Smooth muscle cell (in vitro differentiated cells): ENCODE results near the gene DPM2. TPM values are rescaled to one million over a fixed set of nuclear protein-coding genes. Genes with fewer than 3 reads are reported as not detected.

ENCODE experiments used
- DNase-seq: peaks from one replicate; lab custom pipeline; 2025; ENCODE audit not compliant: unreplicated experiment; lab: John Stamatoyannopoulos, UW
- H2AFZ ChIP-seq: fragments of 200-600 bp; sonication (generic); 2 replicates; pipeline ENCODE4 v1.6.0; 2016; ENCODE audit warnings: antibody characterized with exemption, low read depth, mild to moderate bottlenecking
- H3F3A ChIP-seq: fragments of 200-600 bp; sonication (generic); 2 replicates; pipeline ENCODE4 v1.6.0; 2017; ENCODE audit warnings: antibody characterized with exemption, low read depth
- H3K27ac ChIP-seq: fragments of 200-600 bp; sonication (generic); 2 replicates; pipeline ENCODE4 v1.5.1; 2016; ENCODE audit warnings: low read depth, mild to moderate bottlenecking
- H3K27me3 ChIP-seq: fragments of 200-600 bp; sonication (generic); 2 replicates; pipeline ENCODE4 v1.6.1; 2016; ENCODE audit warnings: low read depth, mild to moderate bottlenecking
- H3K36me3 ChIP-seq: fragments of 200-600 bp; sonication (generic); 2 replicates; pipeline ENCODE4 v1.5.1; 2016; ENCODE audit warnings: low read depth
- H3K4me1 ChIP-seq: fragments of 200-600 bp; sonication (generic); 2 replicates; pipeline ENCODE4 v1.5.1; 2016; ENCODE audit warnings: low read depth
- H3K4me2 ChIP-seq: fragments of 200-600 bp; sonication (generic); 2 replicates; pipeline ENCODE4 v1.6.0; 2016; ENCODE audit warnings: mild to moderate bottlenecking
- H3K4me3 ChIP-seq: fragments of 200-600 bp; sonication (generic); 2 replicates; pipeline ENCODE4 v1.5.1; 2016; ENCODE audit warnings: mild to moderate bottlenecking
- H3K79me2 ChIP-seq: fragments of 200-600 bp; sonication (generic); 2 replicates; pipeline ENCODE4 v1.6.0; 2016; ENCODE audit warnings: low read depth, mild to moderate bottlenecking
- H3K9ac ChIP-seq: fragments of 200-600 bp; sonication (generic); 2 replicates; pipeline ENCODE4 v1.6.0; 2016; ENCODE audit warnings: low read depth
- H3K9me3 ChIP-seq: fragments of 200-600 bp; sonication (generic); replicated peaks from 2 replicates; pipeline ENCODE4 v1.5.1; 2016; ENCODE audit warnings: low read depth
- H4K20me1 ChIP-seq: fragments of 200-600 bp; sonication (generic); 2 replicates; pipeline ENCODE4 v1.6.0; 2016; ENCODE audit warnings: low read depth
- CTCF ChIP-seq: fragments of 200-600 bp; sonication (generic); IDR thresholded peaks from 2 replicates; pipeline ENCODE4 v1.5.1; 2017; ENCODE audit warnings: borderline replicate concordance, mild to moderate bottlenecking, antibody characterized with exemption; ENCODE audit not compliant: insufficient read depth, poor library complexity, severe bottlenecking
- WGBS: methylation state at CpG from one replicate; pipeline ENCODE4 v1.1.7; 2016; ENCODE audit warnings: low lambda C conversion rate; 5-methylcytosine and 5-hydroxymethylcytosine counted together
- polyA plus RNA-seq: library from polyadenylated mRNA; unstranded; fragments of >200 nt; fragmentation: Nextera tagmentation; extraction: Ambion mirVana; gene quantifications from 2 replicates; pipeline ENCODE4 v1.2.1, GENCODE V29; 2016
- total RNA-seq: library from RNA; depleted of rRNA; stranded (reverse); fragments of >200 nt; gene quantifications from 2 replicates; pipeline ENCODE4 v1.2.3, GENCODE V29; 2014

DPM2 gene
- total and polyA plus RNA-seq, 2 experiments from 2014 or later, result 23.6 to 68.5 TPM

DNA sequence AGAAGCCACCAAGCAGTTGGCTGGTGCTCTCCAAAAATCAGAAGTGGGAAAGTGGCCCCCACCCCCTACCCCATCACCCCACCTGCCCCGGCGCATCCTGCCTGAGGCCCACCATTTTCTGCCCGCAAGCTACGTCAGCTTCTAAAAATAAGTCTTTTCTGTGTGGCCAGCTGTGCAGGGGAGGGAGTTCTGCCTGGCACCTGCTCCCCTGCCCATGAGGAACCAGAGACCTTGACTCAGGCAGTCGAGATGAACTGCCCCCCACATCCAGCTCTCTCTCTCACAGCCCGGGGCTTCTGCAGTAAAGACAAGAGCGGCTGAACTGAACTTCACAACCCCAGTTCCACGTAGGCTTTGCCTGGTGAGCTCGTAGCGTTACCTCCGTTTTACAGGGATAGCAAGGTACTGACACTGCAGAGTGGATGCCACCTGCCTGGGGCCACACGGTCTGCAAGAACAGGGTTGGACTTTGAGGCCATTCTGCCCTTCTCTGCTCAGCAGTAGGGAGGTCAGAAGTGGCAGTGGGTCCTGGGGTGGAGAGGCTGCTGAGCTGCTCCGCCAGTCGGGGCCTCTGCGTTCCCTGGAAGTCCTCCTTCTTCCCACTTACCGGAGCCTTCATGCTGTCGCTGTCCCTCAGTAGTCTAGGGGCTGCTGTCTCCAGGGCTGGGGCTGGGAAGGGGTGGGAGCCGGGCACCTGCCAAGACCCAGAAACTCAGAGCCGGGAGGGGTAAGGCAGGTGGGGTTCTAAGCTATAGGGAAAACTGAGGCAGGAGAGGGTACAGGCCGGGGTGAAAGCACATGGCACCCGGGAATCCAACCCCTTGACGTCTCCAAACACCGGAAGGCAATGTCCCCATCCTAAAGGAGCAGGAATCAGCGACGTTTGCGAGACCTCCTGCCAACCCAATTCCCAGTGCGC is 21.6 kb downstream of the DPM2 start:
- H3K9ac ChIP-seq, result no peak overlapping the region
- DNase-seq, result no peak
- WGBS, result 59% methylated on average over 26 of the region's 27 CpGs
- H3K4me2 ChIP-seq, result peak overlapping the region; percentile 89
- H2AFZ ChIP-seq, result peak overlapping the region; percentile 79
- no peak overlapping the region for H3K27ac ChIP-seq
- no peaks in the 10 kb centered on the region for H3K9me3 ChIP-seq
- H3K36me3 ChIP-seq, result no peaks in the 10 kb centered on the region
- peak overlapping the region; percentile 61 for H3K4me3 ChIP-seq
- H3F3A ChIP-seq, result peaks cover 11% of the 10 kb centered on the region
- no peaks in the 10 kb centered on the region for H3K79me2 ChIP-seq
- TF ChIP-seq CTCF, result no peak
- H4K20me1 ChIP-seq, result no peaks in the 10 kb centered on the region
- H3K27me3 ChIP-seq, result no peaks in the 10 kb centered on the region
- H3K4me1 ChIP-seq, result peaks cover 4% of the 10 kb centered on the region

DNA sequence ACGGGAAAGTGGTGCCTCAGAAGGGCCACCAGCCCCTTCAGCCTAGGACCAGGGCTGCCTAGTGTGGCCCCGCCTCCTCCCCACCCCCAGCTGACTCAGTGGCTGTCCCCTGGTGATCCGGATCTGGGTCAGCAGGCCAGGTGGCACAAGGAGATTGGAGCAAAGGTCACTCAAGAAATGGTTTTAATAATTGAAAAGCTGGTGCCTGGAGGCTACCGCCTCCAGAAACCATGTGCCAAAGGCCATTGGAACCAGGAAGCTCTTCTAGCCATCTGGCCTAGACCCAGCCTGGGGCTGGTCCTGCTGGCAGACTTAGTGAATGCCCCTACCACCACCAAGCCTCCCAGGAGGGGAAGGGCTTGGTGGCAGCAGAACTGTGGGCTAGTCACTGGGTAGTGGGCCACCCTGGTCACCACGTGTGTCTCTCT is 22.3 kb downstream of the DPM2 start:
- Histone ChIP-seq H3K36me3 (no peaks in the 10 kb centered on the region), H3K27me3 (no peaks in the 10 kb centered on the region), H3K4me2 (no peak overlapping the region), H2AFZ (no peak overlapping the region), H3K4me1 (peaks cover 4% of the 10 kb centered on the region), H3F3A (peaks cover 11% of the 10 kb centered on the region), H3K27ac (no peak overlapping the region), H3K9me3 (no peaks in the 10 kb centered on the region), H3K79me2 (no peaks in the 10 kb centered on the region), H3K9ac (no peak overlapping the region), H3K4me3 (no peak overlapping the region), H4K20me1 (no peaks in the 10 kb centered on the region)
- 85% methylated on average over 5 of the region's 5 CpGs for WGBS
- TF ChIP-seq CTCF, result no peak
- no peak for DNase-seq

- Histone ChIP-seq H4K20me1 (no peaks in the 10 kb centered on the region), H3K4me2 (no peak overlapping the region), H3F3A (peaks cover 7% of the 10 kb centered on the region), H3K27me3 (no peaks in the 10 kb centered on the region), H2AFZ (no peak overlapping the region), H3K79me2 (no peaks in the 10 kb centered on the region), H3K4me1 (peaks cover 4% of the 10 kb centered on the region), H3K9me3 (no peaks in the 10 kb centered on the region), H3K27ac (no peak overlapping the region), H3K9ac (no peak overlapping the region), H3K4me3 (no peak overlapping the region), H3K36me3 (no peaks in the 10 kb centered on the region)
- DNase-seq, result no peak
- 97% methylated on average over 11 of the region's 11 CpGs for WGBS
- TF ChIP-seq CTCF, result no peak
Observed at GRCh38 chr9:127913682-127914081, 24.0 kb downstream of the DPM2 start.

- Histone ChIP-seq H3K4me1 (peaks cover 4% of the 10 kb centered on the region), H3K4me3 (no peak overlapping the region), H3F3A (no peaks in the 10 kb centered on the region), H3K27ac (no peak overlapping the region), H3K9me3 (no peaks in the 10 kb centered on the region), H4K20me1 (no peaks in the 10 kb centered on the region), H3K36me3 (no peaks in the 10 kb centered on the region), H3K9ac (no peak overlapping the region), H3K27me3 (no peaks in the 10 kb centered on the region), H3K4me2 (no peak overlapping the region), H2AFZ (no peak overlapping the region), H3K79me2 (no peaks in the 10 kb centered on the region)
- 95% methylated on average over 5 of the region's 5 CpGs for WGBS
- no peak for TF ChIP-seq CTCF
- no peak for DNase-seq
Observed at GRCh38 chr9:127912882-127913281, 24.8 kb downstream of the DPM2 start.
